Measurements from ENCODE around the gene MAP3K10.

GRCh38 chr19:40263440-40264313 lies 72.5 kb downstream of the MAP3K10 start:
- TF ChIP-seq EZH2 (optimal IDR thresholded peaks at IDR 0.05; ENCODE audit: low read depth, low read length) (no peak), CTCF (IDR thresholded peaks at IDR 0.05; ENCODE audit: low read length) (no peak)

Data from MM.1S (cell line).